ENCODE results near the gene C5orf15.
"Not testable (repeated sequence)": the region's sequence is repeated elsewhere in the genome, so short reads cannot be mapped to it uniquely, and the experiment has no call there.

C5orf15 gene

DNA sequence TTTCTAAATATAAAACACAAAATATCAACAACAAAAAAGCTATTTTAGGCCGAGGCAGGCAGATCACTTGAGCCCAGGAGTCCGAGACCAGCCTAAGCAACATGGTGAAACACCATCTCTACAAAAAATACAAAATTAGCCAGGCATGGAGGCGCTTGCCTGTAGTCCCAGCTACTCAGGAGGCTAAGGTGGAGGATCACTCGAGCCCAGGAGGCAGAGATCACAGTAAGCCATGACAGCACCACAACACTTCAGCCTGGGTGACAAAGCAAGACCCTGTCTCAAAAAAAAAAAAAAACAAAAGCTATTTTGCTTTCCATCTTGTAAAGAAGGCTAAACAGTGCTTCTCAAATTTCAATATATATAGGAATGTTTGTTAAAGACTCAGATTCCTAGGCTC lies 11.3 kb downstream of the C5orf15 start:
- H3K27me3 ChIP-seq (ENCODE audit: control insufficient read depth, insufficient read depth, low read length), result no peaks in the 10 kb centered on the region
- H3K27ac ChIP-seq (ENCODE audit: low read length), result no peak overlapping the region
- no peak overlapping the region for H3K4me3 ChIP-seq (ENCODE audit: low read length)
- H3K9me3 ChIP-seq (ENCODE audit: control insufficient read depth, low read depth, low read length), result no peaks in the 10 kb centered on the region
- H3K9ac ChIP-seq (ENCODE audit: low read length), result no peak overlapping the region
- H3K4me1 ChIP-seq (ENCODE audit: control insufficient read depth, low read depth, low read length), result no peaks in the 10 kb centered on the region
- peaks cover 3% of the 10 kb centered on the region for H3K36me3 ChIP-seq (ENCODE audit: control insufficient read depth, low read depth, low read length)

DNA sequence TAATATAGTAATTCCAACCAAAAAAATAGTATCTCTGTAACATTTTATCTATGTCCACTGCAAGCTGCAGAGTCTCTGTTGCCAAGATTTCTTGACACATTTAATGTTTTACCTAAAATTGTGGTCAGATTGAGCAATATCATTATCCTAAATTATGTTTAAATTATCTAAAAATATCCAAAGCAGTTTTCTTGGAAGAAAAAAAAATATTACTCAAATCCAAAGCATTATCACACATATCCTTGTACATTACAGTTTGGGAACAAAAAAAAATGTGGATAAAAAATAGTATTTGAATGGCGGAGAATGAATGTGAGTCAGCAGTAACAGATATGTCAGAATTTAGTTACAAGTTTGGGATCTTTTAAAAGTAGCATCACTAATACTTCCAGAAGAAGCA lies 12.2 kb downstream of the C5orf15 start:
- H3K4me1 ChIP-seq (ENCODE audit: control insufficient read depth, low read depth, low read length); H3K27me3 ChIP-seq (ENCODE audit: control insufficient read depth, insufficient read depth, low read length); H3K4me3 ChIP-seq (ENCODE audit: low read length); H3K9me3 ChIP-seq (ENCODE audit: control insufficient read depth, low read depth, low read length); H3K36me3 ChIP-seq (ENCODE audit: control insufficient read depth, low read depth, low read length); H3K27ac ChIP-seq (ENCODE audit: low read length); H3K9ac ChIP-seq (ENCODE audit: low read length): not testable (repeated sequence)

- H3K4me1 ChIP-seq (ENCODE audit: control insufficient read depth, low read depth, low read length), result no peaks in the 10 kb centered on the region
- H3K27ac ChIP-seq (ENCODE audit: low read length), result no peak overlapping the region
- no peak overlapping the region for H3K9ac ChIP-seq (ENCODE audit: low read length)
- no peaks in the 10 kb centered on the region for H3K27me3 ChIP-seq (ENCODE audit: control insufficient read depth, insufficient read depth, low read length)
- H3K9me3 ChIP-seq (ENCODE audit: control insufficient read depth, low read depth, low read length), result no peaks in the 10 kb centered on the region
- H3K36me3 ChIP-seq (ENCODE audit: control insufficient read depth, low read depth, low read length), result peaks cover 3% of the 10 kb centered on the region
- H3K4me3 ChIP-seq (ENCODE audit: low read length), result no peak overlapping the region
Measured at GRCh38 chr5:133953568-133954145, 14.8 kb downstream of the C5orf15 start.

DNA sequence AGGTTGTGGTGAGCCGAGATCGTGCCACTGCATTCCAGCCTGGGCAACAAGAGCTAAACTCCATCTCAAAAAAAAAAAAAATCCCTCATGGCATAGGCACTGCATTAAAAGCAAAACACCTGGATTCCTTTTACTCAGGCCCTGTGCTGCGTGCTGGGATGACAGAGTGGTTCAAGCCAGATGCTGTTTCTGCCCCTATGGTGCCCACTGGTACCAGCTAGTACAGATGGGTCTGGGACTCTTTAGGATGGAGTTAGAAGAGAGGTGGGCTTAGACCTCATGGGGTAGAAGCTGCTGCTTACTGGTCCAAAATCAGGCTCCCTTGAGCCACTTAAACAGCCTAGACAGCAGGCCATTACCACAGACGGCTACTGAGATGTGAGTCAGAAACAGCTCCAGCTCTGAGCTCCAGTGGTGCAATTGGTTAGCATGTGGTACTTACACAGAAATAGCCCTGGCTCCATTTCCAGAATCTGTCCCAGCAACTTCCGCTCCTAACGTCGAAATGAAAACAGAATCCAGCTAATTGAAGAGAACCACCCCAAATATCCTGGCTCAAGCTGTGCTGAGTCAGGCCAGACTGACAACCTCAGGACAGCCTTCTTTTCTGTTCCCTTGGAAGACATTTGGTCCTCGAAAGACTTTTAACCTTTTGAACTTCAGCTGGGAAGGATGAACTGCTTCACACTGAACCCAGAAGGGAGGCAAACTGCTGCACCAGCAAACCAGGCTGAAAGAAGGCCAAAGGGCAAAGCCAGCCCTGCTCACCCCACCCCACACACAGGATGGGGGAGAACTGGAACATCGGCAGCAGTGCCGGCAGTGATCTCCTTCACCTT lies 15.5 kb downstream of the C5orf15 start:
- no peak overlapping the region for H3K27ac ChIP-seq (ENCODE audit: low read length)

DNA sequence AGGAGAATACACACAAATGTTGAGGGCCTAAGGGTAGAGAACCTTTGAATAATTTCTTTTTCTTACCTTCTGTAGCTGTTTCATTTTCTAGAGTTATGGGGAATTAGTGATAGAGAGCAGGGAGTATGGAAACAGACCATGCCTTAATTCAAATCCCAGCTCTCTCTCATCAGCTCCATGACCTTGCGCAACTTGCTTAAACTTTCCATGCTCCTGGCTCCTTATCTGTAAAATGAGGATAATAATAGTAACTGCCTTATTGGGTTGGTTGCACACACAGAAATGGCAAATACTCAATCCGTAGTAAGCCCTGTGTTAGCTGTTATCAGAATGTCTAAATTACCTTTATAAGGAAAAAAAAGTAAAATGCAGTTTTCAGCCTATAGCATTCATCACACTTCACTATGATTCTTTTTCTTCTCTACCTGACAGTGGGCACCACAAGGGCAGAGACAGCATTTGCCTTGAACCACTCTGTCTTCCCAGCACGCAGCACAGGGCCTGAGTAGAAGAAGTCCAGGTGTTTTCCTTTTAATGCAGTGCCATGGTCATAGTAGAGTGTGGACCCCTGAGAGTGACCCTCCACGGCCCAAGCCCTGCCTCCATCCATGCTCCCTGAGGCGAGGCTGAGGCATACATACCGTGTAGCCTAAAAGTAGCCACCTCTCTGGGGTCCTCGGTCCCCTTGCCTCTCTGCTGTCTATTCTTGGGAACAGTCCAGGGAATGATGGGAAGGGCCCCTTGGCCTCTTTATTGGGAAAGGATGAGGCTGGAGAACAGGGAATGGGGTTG lies 17.4 kb downstream of the C5orf15 start:
- H3K36me3 ChIP-seq (ENCODE audit: control insufficient read depth, low read depth, low read length), result peaks cover 3% of the 10 kb centered on the region
- H3K27ac ChIP-seq (ENCODE audit: low read length), result no peak overlapping the region
- no peaks in the 10 kb centered on the region for H3K27me3 ChIP-seq (ENCODE audit: control insufficient read depth, insufficient read depth, low read length)
- H3K9ac ChIP-seq (ENCODE audit: low read length), result no peak overlapping the region
- H3K4me3 ChIP-seq (ENCODE audit: low read length), result no peak overlapping the region
- no peaks in the 10 kb centered on the region for H3K9me3 ChIP-seq (ENCODE audit: control insufficient read depth, low read depth, low read length)
- no peaks in the 10 kb centered on the region for H3K4me1 ChIP-seq (ENCODE audit: control insufficient read depth, low read depth, low read length)

More for the DNA sequence above, 15.5 kb downstream of the C5orf15 start:
- Histone ChIP-seq H3K27me3 (ENCODE audit: control insufficient read depth, insufficient read depth, low read length) (no peaks in the 10 kb centered on the region), H3K36me3 (ENCODE audit: control insufficient read depth, low read depth, low read length) (peaks cover 3% of the 10 kb centered on the region), H3K4me1 (ENCODE audit: control insufficient read depth, low read depth, low read length) (no peaks in the 10 kb centered on the region), H3K4me3 (ENCODE audit: low read length) (no peak overlapping the region), H3K9me3 (ENCODE audit: control insufficient read depth, low read depth, low read length) (no peaks in the 10 kb centered on the region), H3K9ac (ENCODE audit: low read length) (no peak overlapping the region)

GRCh38 chr5:133948721-133949120 lies 19.7 kb downstream of the C5orf15 start:
- Histone ChIP-seq H3K27ac (ENCODE audit: low read length) (no peak overlapping the region), H3K36me3 (ENCODE audit: control insufficient read depth, low read depth, low read length) (no peaks in the 10 kb centered on the region), H3K27me3 (ENCODE audit: control insufficient read depth, insufficient read depth, low read length) (no peaks in the 10 kb centered on the region), H3K9me3 (ENCODE audit: control insufficient read depth, low read depth, low read length) (no peaks in the 10 kb centered on the region), H3K9ac (ENCODE audit: low read length) (no peak overlapping the region), H3K4me3 (ENCODE audit: low read length) (no peak overlapping the region), H3K4me1 (ENCODE audit: control insufficient read depth, low read depth, low read length) (no peaks in the 10 kb centered on the region)

DNA sequence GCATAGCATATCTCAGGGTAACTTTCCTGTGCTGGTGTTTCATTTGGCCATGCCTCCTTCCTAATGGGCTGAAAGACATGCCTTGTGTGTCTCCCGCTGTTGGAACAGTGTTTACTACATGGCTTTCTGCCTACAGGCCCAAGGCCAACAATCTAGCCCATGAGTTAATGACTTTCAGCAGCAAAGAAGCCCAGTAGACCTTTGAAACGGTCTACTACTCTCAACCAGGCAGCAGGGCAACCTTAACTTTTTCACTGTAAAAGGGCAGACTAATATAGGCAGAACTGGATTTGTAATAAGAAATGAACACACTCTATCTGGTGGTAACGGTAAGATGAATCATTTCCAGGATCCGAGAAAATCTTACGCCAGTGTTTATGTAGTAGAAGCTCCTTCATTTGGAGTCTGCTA lies 21.0 kb downstream of the C5orf15 start:
- Histone ChIP-seq H3K9me3 (ENCODE audit: control insufficient read depth, low read depth, low read length) (no peaks in the 10 kb centered on the region), H3K4me1 (ENCODE audit: control insufficient read depth, low read depth, low read length) (no peaks in the 10 kb centered on the region), H3K4me3 (ENCODE audit: low read length) (no peak overlapping the region), H3K36me3 (ENCODE audit: control insufficient read depth, low read depth, low read length) (no peaks in the 10 kb centered on the region), H3K27ac (ENCODE audit: low read length) (no peak overlapping the region), H3K27me3 (ENCODE audit: control insufficient read depth, insufficient read depth, low read length) (no peaks in the 10 kb centered on the region), H3K9ac (ENCODE audit: low read length) (no peak overlapping the region)

DNA sequence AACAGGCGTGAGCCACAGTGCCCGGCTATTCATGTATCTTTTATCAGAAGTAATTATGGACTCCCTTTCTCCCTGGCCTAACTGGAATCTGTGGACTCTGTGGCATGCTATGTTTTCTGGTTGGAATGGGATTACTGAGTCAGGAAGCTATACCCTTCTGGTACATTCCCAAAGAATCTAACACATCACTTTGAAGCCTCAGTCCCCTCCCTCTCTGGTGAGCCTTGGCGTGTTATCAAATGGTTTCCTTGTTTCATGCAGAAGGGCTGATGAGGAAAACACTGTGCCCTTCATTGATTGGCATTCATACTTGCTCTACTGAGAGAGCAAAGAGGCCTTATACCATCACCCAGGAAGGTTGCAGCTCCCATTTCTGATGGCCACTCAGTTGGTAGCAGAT lies 22.9 kb downstream of the C5orf15 start:
- H3K9ac ChIP-seq (ENCODE audit: low read length), result no peak overlapping the region
- H3K4me3 ChIP-seq (ENCODE audit: low read length), result no peak overlapping the region
- no peaks in the 10 kb centered on the region for H3K9me3 ChIP-seq (ENCODE audit: control insufficient read depth, low read depth, low read length)
- H3K27ac ChIP-seq (ENCODE audit: low read length), result no peak overlapping the region
- no peaks in the 10 kb centered on the region for H3K27me3 ChIP-seq (ENCODE audit: control insufficient read depth, insufficient read depth, low read length)
- H3K4me1 ChIP-seq (ENCODE audit: control insufficient read depth, low read depth, low read length), result no peaks in the 10 kb centered on the region
- H3K36me3 ChIP-seq (ENCODE audit: control insufficient read depth, low read depth, low read length), result no peaks in the 10 kb centered on the region

DNA sequence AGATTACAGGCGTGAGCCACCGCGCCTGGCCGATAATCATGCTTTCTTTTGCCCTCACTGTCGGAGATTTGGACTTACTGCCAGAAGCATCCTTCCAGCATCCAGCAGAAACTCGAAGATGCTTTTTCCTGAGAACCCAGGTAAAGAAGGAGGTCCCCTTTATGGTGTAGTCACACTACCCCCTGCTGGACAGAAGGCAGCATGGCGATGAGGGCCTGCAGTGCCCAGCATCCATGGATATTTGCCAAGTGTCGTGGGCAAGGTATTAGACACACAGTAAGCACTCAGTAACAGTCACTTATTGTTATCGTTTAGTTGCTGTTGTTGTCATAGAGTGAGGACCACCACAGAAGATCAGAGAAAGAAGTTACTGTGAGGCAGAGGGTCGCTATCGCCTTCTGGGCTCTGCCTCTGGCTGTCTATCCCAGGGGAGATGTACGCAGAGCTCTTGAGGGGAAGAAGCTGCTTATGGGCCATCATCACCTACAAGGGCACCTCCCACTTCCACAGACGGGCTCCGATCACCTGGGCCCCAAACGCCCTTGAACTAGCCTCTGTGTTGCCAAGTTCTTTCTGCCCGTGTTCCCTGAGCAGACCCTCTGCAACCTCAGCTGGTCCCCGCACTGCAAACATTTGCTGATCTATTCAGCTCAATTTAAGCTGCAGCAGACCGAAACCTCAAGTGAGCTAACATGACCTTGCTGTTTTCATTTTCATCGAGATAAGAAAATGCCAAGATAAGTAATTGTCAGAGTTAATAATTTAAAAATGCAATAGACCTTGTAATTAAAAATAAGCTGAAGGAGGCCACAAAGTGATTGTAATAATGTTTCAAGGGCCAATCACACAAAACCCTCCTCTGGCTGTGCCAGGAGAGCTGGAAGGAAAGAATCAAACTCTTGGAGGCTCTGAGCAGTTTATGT lies 23.9 kb downstream of the C5orf15 start:
- Histone ChIP-seq H3K27ac (ENCODE audit: low read length) (no peak overlapping the region), H3K36me3 (ENCODE audit: control insufficient read depth, low read depth, low read length) (no peaks in the 10 kb centered on the region), H3K4me3 (ENCODE audit: low read length) (no peak overlapping the region), H3K9ac (ENCODE audit: low read length) (no peak overlapping the region), H3K27me3 (ENCODE audit: control insufficient read depth, insufficient read depth, low read length) (no peaks in the 10 kb centered on the region), H3K4me1 (ENCODE audit: control insufficient read depth, low read depth, low read length) (no peaks in the 10 kb centered on the region), H3K9me3 (ENCODE audit: control insufficient read depth, low read depth, low read length) (no peaks in the 10 kb centered on the region)

- Histone ChIP-seq H3K27ac (ENCODE audit: low read length) (no peak overlapping the region), H3K27me3 (ENCODE audit: control insufficient read depth, insufficient read depth, low read length) (no peaks in the 10 kb centered on the region), H3K36me3 (ENCODE audit: control insufficient read depth, low read depth, low read length) (no peaks in the 10 kb centered on the region), H3K4me3 (ENCODE audit: low read length) (no peak overlapping the region), H3K4me1 (ENCODE audit: control insufficient read depth, low read depth, low read length) (no peaks in the 10 kb centered on the region), H3K9ac (ENCODE audit: low read length) (no peak overlapping the region), H3K9me3 (ENCODE audit: control insufficient read depth, low read depth, low read length) (no peaks in the 10 kb centered on the region)
Measured at GRCh38 chr5:133943475-133943817, 25.0 kb downstream of the C5orf15 start.

Data from iPS-18a (cell line).